ENCODE results near the gene CFAP210. TPM values are rescaled to one million over a fixed set of nuclear protein-coding genes. Genes with fewer than 3 reads are reported as not detected.

CFAP210 gene
- total and polyA plus RNA-seq, 4 donors: 1.2 to 7.2 (median 3.3) TPM

Small RNA genes lying within 50 kb of the gene (small RNA-seq; reads per million reads assigned to genes)
- gene RF00432 (ENCODE audit: low replicate concordance): not detected

Other genes starting within 250 kb of the CFAP210 start
- gene BBS5, start 214.9 kb downstream of the CFAP210 start, total RNA-seq: 10 to 100 TPM; 12.5 to 22.5 TPM
- 1 to 10 TPM; 5.1 to 5.5 TPM for gene BBS5, start 214.9 kb downstream of the CFAP210 start, polyA plus RNA-seq
- gene KLHL41, start 184.7 kb downstream of the CFAP210 start, total RNA-seq: 1 to 10 TPM; 1.4 to 1.6 TPM
- gene KLHL41, start 184.7 kb downstream of the CFAP210 start, polyA plus RNA-seq: under 1 TPM; 0.30 to 0.77 TPM
- 10 to 100 TPM; 22.0 to 40.1 TPM for gene FASTKD1, start 120.5 kb downstream of the CFAP210 start, total RNA-seq
- 10 to 100 TPM; 10.4 to 38.1 TPM for gene FASTKD1, start 120.5 kb downstream of the CFAP210 start, polyA plus RNA-seq
- 10 to 100 TPM; 40.9 to 56.1 TPM for gene PPIG, start 110.1 kb downstream of the CFAP210 start, total RNA-seq
- gene PPIG, start 110.1 kb downstream of the CFAP210 start, polyA plus RNA-seq: 10 to 100 TPM; 26.2 to 55.5 TPM
- gene PHOSPHO2, start 64 bp upstream of the CFAP210 start, total RNA-seq: 10 to 100 TPM in 1 of 2 donors, 1 to 10 TPM in 1; 3.6 to 12.6 TPM
- gene PHOSPHO2, start 64 bp upstream of the CFAP210 start, polyA plus RNA-seq: 1 to 10 TPM; 1.9 to 2.1 TPM
- 10 to 100 TPM in 1 of 2 donors, 1 to 10 TPM in 1; 6.8 to 37.7 TPM for gene KLHL23, start 39.4 kb upstream of the CFAP210 start, total RNA-seq
- 1 to 10 TPM; 3.5 to 6.1 TPM for gene KLHL23, start 39.4 kb upstream of the CFAP210 start, polyA plus RNA-seq
- 100 to 1,000 TPM in 1 of 2 donors, 10 to 100 TPM in 1; 62.1 to 116 TPM for gene SSB, start 104.5 kb upstream of the CFAP210 start, total RNA-seq
- gene SSB, start 104.5 kb upstream of the CFAP210 start, polyA plus RNA-seq: 10 to 100 TPM; 58.0 to 80.6 TPM
- 10 to 100 TPM; 29.2 to 32.5 TPM for gene METTL5, start 130.5 kb upstream of the CFAP210 start, total RNA-seq
- 10 to 100 TPM; 33.5 to 59.0 TPM for gene METTL5, start 130.5 kb upstream of the CFAP210 start, polyA plus RNA-seq
- 100 to 1,000 TPM in 1 of 2 donors, 10 to 100 TPM in 1; 35.9 to 137 TPM for gene UBR3, start 133.0 kb upstream of the CFAP210 start, total RNA-seq
- gene UBR3, start 133.0 kb upstream of the CFAP210 start, polyA plus RNA-seq: 10 to 100 TPM in 1 of 2 donors, 1 to 10 TPM in 1; 9.5 to 15.5 TPM